Measurements from ENCODE around the gene MICOS13. TPM values are rescaled to one million over a fixed set of nuclear protein-coding genes. Genes with fewer than 3 reads are reported as not detected.

The MICOS13 gene
- total RNA-seq, 1 donor from 2014 or later = 23.6 TPM

- Mint-ChIP-seq H3K9me3 (ENCODE audit: unreplicated experiment) (no peaks in the 10 kb centered on the region), H3K4me1 (ENCODE audit: unreplicated experiment) (no peaks in the 10 kb centered on the region), H3K27ac (ENCODE audit: unreplicated experiment) (peak overlapping the region; percentile 24), H3K36me3 (ENCODE audit: low read depth, unreplicated experiment) (peaks cover 37% of the 10 kb centered on the region), H3K4me3 (ENCODE audit: unreplicated experiment) (no peak overlapping the region), H3K27me3 (ENCODE audit: unreplicated experiment) (peaks cover 3% of the 10 kb centered on the region)
- no peak for TF ChIP-seq CTCF (IDR thresholded peaks at IDR 0.05; ENCODE audit: unreplicated experiment)
- no peak for DNase-seq (ENCODE audit: low spot score)
Measured at GRCh38 chr19:5664515-5664914, 15.8 kb downstream of the MICOS13 start.

GRCh38 chr19:5663904-5664303 lies 16.4 kb downstream of the MICOS13 start:
- no peaks in the 10 kb centered on the region for H3K4me1 Mint-ChIP-seq (ENCODE audit: unreplicated experiment)
- peaks cover 37% of the 10 kb centered on the region for H3K36me3 Mint-ChIP-seq (ENCODE audit: low read depth, unreplicated experiment)
- no peak for TF ChIP-seq CTCF (IDR thresholded peaks at IDR 0.05; ENCODE audit: unreplicated experiment)
- H3K9me3 Mint-ChIP-seq (ENCODE audit: unreplicated experiment) = no peaks in the 10 kb centered on the region
- H3K27ac Mint-ChIP-seq (ENCODE audit: unreplicated experiment) = no peak overlapping the region
- no peak overlapping the region for H3K4me3 Mint-ChIP-seq (ENCODE audit: unreplicated experiment)
- H3K27me3 Mint-ChIP-seq (ENCODE audit: unreplicated experiment) = peaks cover 3% of the 10 kb centered on the region
- DNase-seq (ENCODE audit: low spot score) = no peak

GRCh38 chr19:5661483-5661882 lies 18.8 kb downstream of the MICOS13 start:
- Mint-ChIP-seq H3K4me3 (ENCODE audit: unreplicated experiment) (peak overlapping the region; percentile 56), H3K27ac (ENCODE audit: unreplicated experiment) (no peak overlapping the region), H3K27me3 (ENCODE audit: unreplicated experiment) (peaks cover 4% of the 10 kb centered on the region), H3K36me3 (ENCODE audit: low read depth, unreplicated experiment) (peaks cover 31% of the 10 kb centered on the region), H3K4me1 (ENCODE audit: unreplicated experiment) (no peaks in the 10 kb centered on the region), H3K9me3 (ENCODE audit: unreplicated experiment) (no peaks in the 10 kb centered on the region)
- no peak for DNase-seq (ENCODE audit: low spot score)
- TF ChIP-seq CTCF (IDR thresholded peaks at IDR 0.05; ENCODE audit: unreplicated experiment) = no peak

GRCh38 chr19:5655412-5655811 lies 24.9 kb downstream of the MICOS13 start:
- Mint-ChIP-seq H3K27me3 (ENCODE audit: unreplicated experiment) (peaks cover 4% of the 10 kb centered on the region), H3K36me3 (ENCODE audit: low read depth, unreplicated experiment) (peaks cover 45% of the 10 kb centered on the region), H3K4me1 (ENCODE audit: unreplicated experiment) (no peaks in the 10 kb centered on the region), H3K27ac (ENCODE audit: unreplicated experiment) (no peak overlapping the region), H3K4me3 (ENCODE audit: unreplicated experiment) (no peak overlapping the region), H3K9me3 (ENCODE audit: unreplicated experiment) (no peaks in the 10 kb centered on the region)
- TF ChIP-seq CTCF (IDR thresholded peaks at IDR 0.05; ENCODE audit: unreplicated experiment) = no peak
- DNase-seq (ENCODE audit: low spot score) = no peak

- peak overlapping the region; percentile 5 for H3K27ac Mint-ChIP-seq (ENCODE audit: unreplicated experiment)
- DNase-seq (ENCODE audit: low spot score) = no peak
- no peak overlapping the region for H3K4me3 Mint-ChIP-seq (ENCODE audit: unreplicated experiment)
- no peaks in the 10 kb centered on the region for H3K9me3 Mint-ChIP-seq (ENCODE audit: unreplicated experiment)
- no peaks in the 10 kb centered on the region for H3K4me1 Mint-ChIP-seq (ENCODE audit: unreplicated experiment)
- peaks cover 4% of the 10 kb centered on the region for H3K27me3 Mint-ChIP-seq (ENCODE audit: unreplicated experiment)
- TF ChIP-seq CTCF (IDR thresholded peaks at IDR 0.05; ENCODE audit: unreplicated experiment) = no peak
- H3K36me3 Mint-ChIP-seq (ENCODE audit: low read depth, unreplicated experiment) = peaks cover 46% of the 10 kb centered on the region
Measured at GRCh38 chr19:5654931-5655330, 25.4 kb downstream of the MICOS13 start.
